ENCODE data around the gene TUBB4B.

TUBB4B gene

GRCh38 chr9:137280474-137281344 is 39.6 kb downstream of the TUBB4B start:
- TF ChIP-seq POLR2AphosphoS5 (IDR thresholded peaks at IDR 0.05; ENCODE audit: low read depth, low read length) (no peak), REST (IDR thresholded peaks at IDR 0.05; ENCODE audit: insufficient read depth in 1 of 2, low read depth in 2 of 2, low read length in 2 of 2) (no peak), SIN3A (IDR thresholded peaks at IDR 0.05; ENCODE audit: borderline replicate concordance, insufficient read depth, low read length) (no peak), TAF1 (IDR thresholded peaks at IDR 0.05; ENCODE audit: borderline replicate concordance, insufficient read depth, low read length) (no peak), FOXP2 (optimal IDR thresholded peaks at IDR 0.05; ENCODE audit: borderline replicate concordance, extremely low read depth, extremely low read length, insufficient read depth) (no peak)

DNA sequence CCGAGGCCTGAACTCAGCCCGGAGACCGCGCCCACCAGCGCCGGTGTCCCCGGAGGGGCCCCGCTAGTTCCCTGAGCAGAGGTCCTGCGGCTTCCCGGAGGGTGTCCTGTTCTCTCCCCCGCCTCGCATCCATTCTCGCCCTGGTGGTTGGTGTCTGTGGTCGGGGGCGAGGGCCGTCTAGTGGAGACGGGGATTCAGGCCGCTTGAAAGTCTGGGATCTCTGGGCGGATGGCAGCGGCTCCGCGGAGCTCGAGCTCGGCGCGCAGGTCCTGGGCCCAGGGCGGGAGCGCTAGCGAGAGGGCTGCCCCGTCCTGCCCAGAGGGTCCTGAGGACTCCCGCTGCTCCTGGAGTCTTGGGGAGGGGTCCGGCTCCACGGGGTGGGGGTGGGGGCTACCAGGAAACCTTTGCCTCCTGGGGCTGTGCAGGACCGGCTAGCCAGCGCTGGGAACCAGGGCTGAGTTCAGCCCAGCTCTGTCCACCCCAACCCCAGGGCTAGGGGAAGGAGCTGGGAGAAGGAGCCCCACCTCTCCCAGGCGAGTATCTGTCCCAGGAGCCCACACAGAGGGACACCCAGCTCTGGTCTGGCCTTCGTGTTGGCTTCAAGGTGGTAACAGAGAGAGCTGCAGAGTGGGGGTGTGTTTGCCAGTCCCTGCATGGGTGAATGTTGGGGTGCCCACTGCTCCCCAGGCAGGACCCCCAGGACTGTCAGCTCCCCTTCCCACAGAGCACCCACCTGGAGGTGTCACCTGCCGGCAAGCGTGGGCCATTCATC is 40.4 kb downstream of the TUBB4B start:
- TF ChIP-seq FOXP2 (optimal IDR thresholded peaks at IDR 0.05; ENCODE audit: borderline replicate concordance, extremely low read depth, extremely low read length, insufficient read depth) (no peak), POLR2AphosphoS5 (IDR thresholded peaks at IDR 0.05; ENCODE audit: low read depth, low read length) (no peak), TAF1 (IDR thresholded peaks at IDR 0.05; ENCODE audit: borderline replicate concordance, insufficient read depth, low read length) (no peak), REST (IDR thresholded peaks at IDR 0.05; ENCODE audit: insufficient read depth in 1 of 2, low read depth in 2 of 2, low read length in 2 of 2) (no peak), SIN3A (IDR thresholded peaks at IDR 0.05; ENCODE audit: borderline replicate concordance, insufficient read depth, low read length) (no peak)

- TF ChIP-seq TAF1 (IDR thresholded peaks at IDR 0.05; ENCODE audit: borderline replicate concordance, insufficient read depth, low read length) (no peak), SIN3A (IDR thresholded peaks at IDR 0.05; ENCODE audit: borderline replicate concordance, insufficient read depth, low read length) (no peak), REST (IDR thresholded peaks at IDR 0.05; ENCODE audit: insufficient read depth in 1 of 2, low read depth in 2 of 2, low read length in 2 of 2) (no peak), POLR2AphosphoS5 (IDR thresholded peaks at IDR 0.05; ENCODE audit: low read depth, low read length) (no peak), FOXP2 (optimal IDR thresholded peaks at IDR 0.05; ENCODE audit: borderline replicate concordance, extremely low read depth, extremely low read length, insufficient read depth) (no peak)
Measured at GRCh38 chr9:137286975-137287383, 45.9 kb downstream of the TUBB4B start.

- TF ChIP-seq SIN3A (IDR thresholded peaks at IDR 0.05; ENCODE audit: borderline replicate concordance, insufficient read depth, low read length) (no peak), POLR2AphosphoS5 (IDR thresholded peaks at IDR 0.05; ENCODE audit: low read depth, low read length) (no peak), TAF1 (IDR thresholded peaks at IDR 0.05; ENCODE audit: borderline replicate concordance, insufficient read depth, low read length) (no peak), REST (IDR thresholded peaks at IDR 0.05; ENCODE audit: insufficient read depth in 1 of 2, low read depth in 2 of 2, low read length in 2 of 2) (no peak), FOXP2 (optimal IDR thresholded peaks at IDR 0.05; ENCODE audit: borderline replicate concordance, extremely low read depth, extremely low read length, insufficient read depth) (no peak)
Measured at GRCh38 chr9:137293094-137293481, 52.0 kb downstream of the TUBB4B start.

Data from PFSK-1 (cell line).